Mononuclear cell (primary cell): ENCODE measurements around the gene CERS1. TPM values are rescaled to one million over a fixed set of nuclear protein-coding genes. Genes with fewer than 3 reads are reported as not detected.
"Not testable (repeated sequence)": the region's sequence is repeated elsewhere in the genome, so short reads cannot be mapped to it uniquely, and the experiment has no call there.

Experiments
- H3K27me3 ChIP-seq: 2 replicates; pipeline ENCODE4 v1.6.0; 2011; ENCODE audit warnings: low read length, control low read depth; ENCODE audit not compliant: insufficient read depth
- H3K4me1 ChIP-seq: 2 replicates; pipeline ENCODE4 v1.5.1; 2011; ENCODE audit warnings: mild to moderate bottlenecking, low read length, control low read depth; ENCODE audit not compliant: insufficient read depth
- H3K4me3 ChIP-seq: 2 replicates; pipeline ENCODE4 v1.5.1; 2011; ENCODE audit warnings: mild to moderate bottlenecking, low read length, moderate library complexity
- H3K9me3 ChIP-seq: 2 replicates; pipeline ENCODE4 v1.5.1; 2011; ENCODE audit warnings: low read depth, mild to moderate bottlenecking, control low read depth, low read length
- total RNA-seq: library from RNA; depleted of rRNA; stranded (reverse); fragments of >200 nt; gene quantifications from one replicate; pipeline ENCODE4 v1.2.3, GENCODE V29; 2012

Gene CERS1
- total RNA-seq, 1 donor: not detected

- no peaks in the 10 kb centered on the region for H3K27me3 ChIP-seq
- H3K4me3 ChIP-seq: no peak overlapping the region
- no peaks in the 10 kb centered on the region for H3K4me1 ChIP-seq
- H3K9me3 ChIP-seq: no peaks in the 10 kb centered on the region
Observed at GRCh38 chr19:18906605-18907519, 10.9 kb upstream of the CERS1 start.

GRCh38 chr19:18905513-18906236, 9.7 kb upstream of the CERS1 start:
- Histone ChIP-seq H3K9me3 (no peaks in the 10 kb centered on the region), H3K4me1 (no peaks in the 10 kb centered on the region), H3K4me3 (no peak overlapping the region), H3K27me3 (no peaks in the 10 kb centered on the region)

DNA sequence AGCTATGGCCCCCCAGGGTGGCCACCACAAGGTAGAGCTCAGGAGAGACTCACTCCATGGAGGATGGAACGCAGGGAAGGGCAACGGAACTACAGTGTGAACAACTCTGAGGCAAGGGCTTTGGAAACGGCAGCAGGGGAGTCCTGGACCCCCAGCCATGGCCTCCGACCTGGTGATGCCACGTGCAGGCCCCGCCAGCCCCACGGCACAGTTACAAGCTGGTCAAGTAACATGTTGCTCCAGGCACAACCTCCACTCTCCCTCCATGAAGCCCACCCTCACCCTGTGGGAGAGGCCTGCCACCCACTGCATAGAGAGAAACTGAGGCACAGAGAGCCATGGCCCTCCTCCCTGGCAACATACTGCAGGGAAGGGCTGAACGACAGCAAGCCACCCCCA, 9.1 kb upstream of the CERS1 start:
- H3K4me3 ChIP-seq: no peak overlapping the region
- no peaks in the 10 kb centered on the region for H3K27me3 ChIP-seq
- H3K9me3 ChIP-seq: no peaks in the 10 kb centered on the region
- H3K4me1 ChIP-seq: no peaks in the 10 kb centered on the region

GRCh38 chr19:18904334-18905057, 8.5 kb upstream of the CERS1 start:
- Histone ChIP-seq H3K27me3 (no peaks in the 10 kb centered on the region), H3K9me3 (no peaks in the 10 kb centered on the region), H3K4me3 (no peak overlapping the region), H3K4me1 (no peaks in the 10 kb centered on the region)

DNA sequence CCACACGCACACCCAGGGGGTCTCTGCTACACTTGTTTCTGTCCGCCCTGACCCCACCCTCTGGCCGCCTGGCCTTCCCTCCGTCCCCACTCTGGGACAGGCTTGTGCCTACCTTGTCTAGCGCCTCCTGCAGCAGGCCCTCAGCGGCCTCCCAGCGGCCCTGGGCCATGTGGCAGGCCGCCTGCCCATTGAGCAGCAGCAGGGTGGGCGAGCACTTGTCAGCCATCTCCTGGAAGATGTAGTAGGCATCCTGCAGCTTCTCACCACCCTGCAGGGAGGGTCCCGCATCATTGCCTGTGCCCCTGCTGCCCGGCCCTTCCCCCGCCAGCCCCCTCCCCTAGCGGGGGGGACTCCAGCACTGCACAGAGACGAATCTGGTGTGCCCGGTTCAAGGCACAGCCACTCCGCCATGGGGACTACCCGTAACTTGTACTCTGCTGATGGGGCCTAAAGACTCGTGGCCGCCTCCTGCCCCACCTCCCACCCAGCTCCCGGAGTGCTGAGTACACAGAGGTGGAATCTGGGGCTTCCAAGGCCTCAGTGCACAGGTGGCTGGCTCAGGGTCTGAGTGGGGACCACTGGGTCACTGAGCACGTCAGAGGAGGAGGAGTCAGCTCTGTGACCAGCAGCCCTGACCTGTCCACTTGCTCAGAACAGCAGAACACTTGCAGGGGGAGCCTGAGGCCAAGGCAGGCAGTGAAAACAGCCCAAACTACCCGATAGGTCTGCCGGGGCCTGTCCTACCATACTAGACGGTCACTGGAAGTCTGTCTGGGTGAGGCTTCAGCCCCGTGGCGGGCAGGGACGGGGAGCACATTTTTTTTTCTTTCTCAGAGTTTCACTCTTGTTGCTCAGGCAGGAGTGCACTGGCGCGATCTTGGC, 7.4 kb upstream of the CERS1 start:
- no peaks in the 10 kb centered on the region for H3K9me3 ChIP-seq
- no peaks in the 10 kb centered on the region for H3K4me1 ChIP-seq
- H3K4me3 ChIP-seq: no peak overlapping the region
- no peaks in the 10 kb centered on the region for H3K27me3 ChIP-seq

DNA sequence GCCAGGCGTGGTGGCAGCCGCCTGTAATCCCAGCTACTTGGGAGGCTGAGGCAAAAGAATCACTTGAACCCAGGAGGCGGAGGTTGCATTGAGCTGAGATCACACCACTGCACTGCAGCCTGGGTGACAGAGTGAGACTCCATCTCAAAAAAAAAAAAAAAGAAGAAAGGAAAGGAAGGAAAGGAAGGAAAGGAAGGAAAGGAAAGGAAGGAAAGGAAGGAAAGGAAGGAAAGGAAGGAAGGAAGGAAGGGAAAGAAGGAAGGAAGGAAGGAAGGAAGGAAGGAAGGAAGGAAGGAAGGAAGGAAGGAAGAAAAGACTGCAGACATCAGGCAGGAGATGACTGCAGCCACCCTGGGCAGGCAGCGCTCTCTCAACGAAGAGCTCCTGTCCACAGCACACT, 6.6 kb upstream of the CERS1 start:
- H3K4me1 ChIP-seq, H3K27me3 ChIP-seq, H3K4me3 ChIP-seq, H3K9me3 ChIP-seq: not testable (repeated sequence)

DNA sequence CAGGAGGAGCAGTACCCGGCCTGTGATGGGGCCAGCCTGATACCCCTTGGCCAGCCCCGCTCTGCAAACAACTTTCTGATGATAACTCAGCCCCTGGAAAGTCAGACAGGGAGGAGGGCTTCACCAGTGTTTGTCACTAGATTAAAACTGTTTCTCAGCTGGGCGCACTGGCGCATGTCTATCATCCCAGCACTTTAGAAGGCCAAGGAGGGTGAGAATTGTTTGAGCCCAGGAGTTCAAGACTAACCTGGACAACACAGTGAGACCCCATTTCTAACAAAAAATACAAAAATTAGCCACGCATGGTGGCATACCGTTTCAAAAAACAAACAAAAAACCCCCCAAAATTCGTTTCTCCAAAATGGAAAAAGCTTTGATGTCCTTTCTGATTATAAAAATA, 5.5 kb upstream of the CERS1 start:
- Histone ChIP-seq H3K4me1 (no peaks in the 10 kb centered on the region), H3K4me3 (no peak overlapping the region), H3K27me3 (peaks cover 2% of the 10 kb centered on the region), H3K9me3 (no peaks in the 10 kb centered on the region)

- peaks cover 4% of the 10 kb centered on the region for H3K27me3 ChIP-seq
- H3K9me3 ChIP-seq: no peaks in the 10 kb centered on the region
- H3K4me3 ChIP-seq: no peak overlapping the region
- no peaks in the 10 kb centered on the region for H3K4me1 ChIP-seq
Observed at GRCh38 chr19:18900700-18901481, 4.9 kb upstream of the CERS1 start.

DNA sequence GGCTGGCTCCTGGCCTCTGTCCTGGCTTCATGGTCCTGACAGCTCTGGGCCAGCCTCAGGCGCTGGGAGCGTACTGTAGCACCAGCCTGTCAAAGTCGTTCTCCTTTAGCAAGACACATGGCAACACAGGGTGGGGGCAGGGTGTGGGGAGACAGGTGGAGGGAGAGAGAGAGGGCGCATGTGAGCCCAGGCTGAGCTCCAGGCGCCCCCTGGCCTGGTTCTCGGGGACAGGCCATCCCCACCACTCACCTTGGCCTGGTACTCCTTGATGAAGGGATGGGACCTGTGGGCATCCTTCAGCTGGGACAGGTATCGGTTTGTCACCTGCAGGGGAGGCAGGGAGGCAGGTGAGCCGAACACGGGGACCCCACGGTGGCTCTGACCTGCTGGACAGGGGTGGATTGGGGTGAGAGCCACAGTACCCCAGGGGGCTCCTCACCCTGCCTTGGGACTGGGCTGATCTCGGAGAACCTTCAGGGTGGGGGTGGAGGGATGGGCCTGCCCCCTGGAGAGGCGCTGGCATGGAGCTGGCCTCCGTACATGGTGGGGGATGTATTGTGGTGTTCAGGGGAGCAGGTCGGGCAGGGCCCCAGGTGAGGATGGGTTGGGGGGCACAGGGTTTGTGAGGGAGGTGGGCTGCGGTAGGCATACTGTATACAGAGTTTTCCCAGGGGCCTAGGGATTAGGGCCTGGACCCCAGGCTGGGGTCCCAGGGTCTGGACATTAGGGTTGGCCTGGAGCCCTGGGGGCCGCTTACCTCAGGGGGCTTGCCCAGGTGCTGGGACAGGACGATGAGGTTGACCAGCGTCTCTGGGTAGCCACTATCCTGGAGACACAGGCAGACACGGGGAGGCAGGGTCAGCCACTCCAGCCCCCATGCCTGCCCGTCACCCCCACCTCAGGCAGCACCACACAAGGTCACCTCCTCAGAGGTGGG, 3.9 kb upstream of the CERS1 start:
- Histone ChIP-seq H3K4me3 (no peak overlapping the region), H3K27me3 (peaks cover 10% of the 10 kb centered on the region), H3K9me3 (no peaks in the 10 kb centered on the region), H3K4me1 (peaks cover 7% of the 10 kb centered on the region)

GRCh38 chr19:18898607-18899408, 2.9 kb upstream of the CERS1 start:
- no peaks in the 10 kb centered on the region for H3K9me3 ChIP-seq
- H3K4me3 ChIP-seq: no peak overlapping the region
- H3K27me3 ChIP-seq: peaks cover 16% of the 10 kb centered on the region
- H3K4me1 ChIP-seq: peaks cover 8% of the 10 kb centered on the region

DNA sequence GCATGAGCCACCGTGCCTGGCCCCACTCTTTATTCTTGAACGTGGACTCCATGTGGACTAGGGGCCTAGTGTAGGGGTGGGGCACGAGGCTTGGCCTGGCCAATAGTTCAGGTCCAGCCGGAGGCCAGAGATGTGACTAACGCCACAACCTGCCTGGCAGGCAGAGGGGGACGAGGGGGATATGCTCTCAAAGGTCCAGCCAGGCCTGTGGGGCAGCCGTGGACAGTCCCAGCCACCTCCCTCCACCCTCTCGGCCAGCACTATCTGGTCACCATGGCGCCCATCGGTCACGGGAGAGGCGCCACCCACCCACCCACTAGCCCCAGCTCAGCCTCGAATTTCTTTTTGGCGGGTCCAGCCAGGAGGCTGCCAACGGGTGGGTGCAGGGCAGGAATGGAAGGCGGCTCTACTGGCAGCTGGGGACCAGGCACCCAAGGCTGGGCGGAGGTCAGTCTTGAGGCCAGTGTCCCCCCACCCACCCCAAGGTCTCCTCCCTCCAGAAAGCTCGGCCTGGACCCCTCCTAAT, 2.2 kb upstream of the CERS1 start:
- H3K27me3 ChIP-seq: peaks cover 16% of the 10 kb centered on the region
- no peak overlapping the region for H3K4me3 ChIP-seq
- H3K9me3 ChIP-seq: no peaks in the 10 kb centered on the region
- peaks cover 8% of the 10 kb centered on the region for H3K4me1 ChIP-seq
